Measurements from ENCODE around the gene LDOC1. TPM values are rescaled to one million over a fixed set of nuclear protein-coding genes. Genes with fewer than 3 reads are reported as not detected.

Gene LDOC1
- total and polyA plus RNA-seq, 2 of the 13 experiments (the other 11 are each of a cell fraction or from before 2014, with no cell fraction given), result not detected

- WGBS (ENCODE audit: low lambda C conversion rate), result 2% methylated on average over 5 of the region's 5 CpGs
- Histone ChIP-seq H3K9me3 (ENCODE audit: low read length) (no peaks in the 10 kb centered on the region), H3K4me3 (replicated peaks in 1 of 3; ENCODE audit: insufficient read depth in 1 of 3, low read depth in 2 of 3, low read length in 3 of 3) (no peak overlapping the region), H3K4me1 (ENCODE audit: insufficient read depth, low read length) (no peaks in the 10 kb centered on the region), H3K9ac (ENCODE audit: insufficient read depth, low read depth, low read length) (no peak overlapping the region), H3K27ac (ENCODE audit: extremely low read length, insufficient read depth, low read length) (no peak overlapping the region), H3K79me2 (ENCODE audit: insufficient read depth, low read length) (no peaks in the 10 kb centered on the region), H3K4me2 (ENCODE audit: low read depth, low read length) (no peak overlapping the region), H3K36me3 (replicated peaks in 1 of 2; ENCODE audit: control insufficient read depth in 1 of 2, insufficient read depth in 2 of 2, low read length in 2 of 2) (no peaks in the 10 kb centered on the region), H2AFZ (ENCODE audit: low read length) (no peak overlapping the region), H4K20me1 (ENCODE audit: insufficient read depth, low read length) (no peaks in the 10 kb centered on the region), H3K27me3 (ENCODE audit: control insufficient read depth in 1 of 2, insufficient read depth in 2 of 2, low read length in 2 of 2) (no peaks in the 10 kb centered on the region)
- TF ChIP-seq ZNF331 (CRISPR knock-in tag; IDR thresholded peaks at IDR 0.05), result no peak
- no peak for TF ChIP-seq DNMT1 (CRISPR knock-in tag; IDR thresholded peaks at IDR 0.05)
- no peak for TF ChIP-seq ZNF775 (CRISPR knock-in tag; IDR thresholded peaks at IDR 0.05; ENCODE audit: borderline replicate concordance)
- TF ChIP-seq PAWR (CRISPR knock-in tag; IDR thresholded peaks at IDR 0.05; ENCODE audit: borderline replicate concordance), result no peak
- TF ChIP-seq GPBP1L1 (CRISPR knock-in tag; IDR thresholded peaks at IDR 0.05), result no peak
- no peak for TF ChIP-seq ZNF468 (CRISPR knock-in tag; IDR thresholded peaks at IDR 0.05)
- no peak for TF ChIP-seq ZSCAN20 (CRISPR knock-in tag; IDR thresholded peaks at IDR 0.05; ENCODE audit: borderline replicate concordance)
- no peak for TF ChIP-seq TMF1 (CRISPR knock-in tag; IDR thresholded peaks at IDR 0.05; ENCODE audit: low read depth)
- TF ChIP-seq SKI (IDR thresholded peaks at IDR 0.05; ENCODE audit: partially characterized antibody), result no peak
- TF ChIP-seq RERE (CRISPR knock-in tag; IDR thresholded peaks at IDR 0.05; ENCODE audit: low read depth), result no peak
- DNase-seq (ENCODE audit: low spot score) (no peak), FAIRE-seq (no peak), ATAC-seq (no peak)
- POLR2A ChIA-PET, result no interaction called here
- BruUV-seq (replicated peaks), result no TSS peak
- CTCF ChIA-PET (ENCODE audit: low intra/inter-chr PET ratio, low total read pairs), result no interaction called here
- intact Hi-C loops (cut with micrococcal nuclease; ENCODE audit: unreplicated experiment) (no loop called here), in situ Hi-C loops (cut with HindIII; ENCODE audit: extremely low pct_ligation_motif_present, low pct_unique_long_range_greater_than_20kb) (no loop called here)
These were observed 8.4 kb upstream of the LDOC1 start for GRCh38 chrX:141185366-141185765.

Measured in HepG2 (cell line).